ENCODE data around the gene SLC44A5. TPM values are rescaled to one million over a fixed set of nuclear protein-coding genes. Genes with fewer than 3 reads are reported as not detected.
"Not testable (repeated sequence)": the region's sequence is repeated elsewhere in the genome, so short reads cannot be mapped to it uniquely, and the experiment has no call there.

Gene SLC44A5
- total RNA-seq, 2 experiments from 2014 or later, result 0.15 to 0.23 TPM

GRCh38 chr1:75310067-75310466 lies 300.8 kb downstream of the SLC44A5 start:
- ChIA-PET POLR2A (no interaction called here), CTCF (no interaction called here)

- POLR2A ChIA-PET, result no interaction called here
- CTCF ChIA-PET, result no interaction called here
Measured at GRCh38 chr1:75308365-75308764, 302.5 kb downstream of the SLC44A5 start.

- POLR2A ChIA-PET, result no interaction called here
- CTCF ChIA-PET, result no interaction called here
Measured at GRCh38 chr1:75305061-75305460, 305.9 kb downstream of the SLC44A5 start.

- ChIA-PET POLR2A (no interaction called here), CTCF (no interaction called here)
Measured at GRCh38 chr1:75293270-75293669, 317.6 kb downstream of the SLC44A5 start.

- ChIA-PET POLR2A (no interaction called here), CTCF (no interaction called here)
Measured at GRCh38 chr1:75292013-75292412, 318.9 kb downstream of the SLC44A5 start.

GRCh38 chr1:75276385-75276784 lies 334.5 kb downstream of the SLC44A5 start:
- ChIA-PET POLR2A (no interaction called here), CTCF (no interaction called here)

GRCh38 chr1:75275631-75276030 lies 335.3 kb downstream of the SLC44A5 start:
- CTCF ChIA-PET, result no interaction called here
- POLR2A ChIA-PET, result no interaction called here

- ChIA-PET POLR2A (no interaction called here), CTCF (no interaction called here)
Measured at GRCh38 chr1:75274920-75275506, 335.9 kb downstream of the SLC44A5 start.

GRCh38 chr1:75273110-75273509 lies 337.8 kb downstream of the SLC44A5 start:
- ChIA-PET POLR2A (no interaction called here), CTCF (no interaction called here)

GRCh38 chr1:75265792-75266191 lies 345.1 kb downstream of the SLC44A5 start:
- ChIA-PET POLR2A (no interaction called here), CTCF (interaction anchor here (0.9 kb wide), 1 partner anchor 363 kb away, joined by 3 read pairs; no protein-coding TSS in a partner anchor)

GRCh38 chr1:75264112-75264511 lies 346.8 kb downstream of the SLC44A5 start:
- ChIA-PET CTCF (no interaction called here), POLR2A (no interaction called here)

GRCh38 chr1:75263616-75264015 lies 347.3 kb downstream of the SLC44A5 start:
- POLR2A ChIA-PET, CTCF ChIA-PET: not testable (repeated sequence)

- CTCF ChIA-PET, POLR2A ChIA-PET: not testable (repeated sequence)
Measured at GRCh38 chr1:75261946-75262345, 349.0 kb downstream of the SLC44A5 start.

GRCh38 chr1:75258351-75258750 lies 352.6 kb downstream of the SLC44A5 start:
- CTCF ChIA-PET, result no interaction called here
- POLR2A ChIA-PET, result no interaction called here

- POLR2A ChIA-PET, result no interaction called here
Measured at GRCh38 chr1:75257424-75257823, 353.5 kb downstream of the SLC44A5 start.

GRCh38 chr1:75250114-75250513 lies 360.8 kb downstream of the SLC44A5 start:
- CTCF ChIA-PET, result not testable (repeated sequence)

More at GRCh38 chr1:75257424-75257823, 353.5 kb downstream of the SLC44A5 start:
- CTCF ChIA-PET, result no interaction called here

GRCh38 chr1:75245239-75245638 lies 365.7 kb downstream of the SLC44A5 start:
- POLR2A ChIA-PET, result no interaction called here
- CTCF ChIA-PET, result no interaction called here

More at GRCh38 chr1:75250114-75250513, 360.8 kb downstream of the SLC44A5 start:
- POLR2A ChIA-PET, result not testable (repeated sequence)

- POLR2A ChIA-PET, result no interaction called here
- CTCF ChIA-PET, result no interaction called here
Measured at GRCh38 chr1:75243124-75243523, 367.8 kb downstream of the SLC44A5 start.

GRCh38 chr1:75237316-75237715 lies 373.6 kb downstream of the SLC44A5 start:
- POLR2A ChIA-PET, result no interaction called here
- CTCF ChIA-PET, result no interaction called here

- POLR2A ChIA-PET, result no interaction called here
- CTCF ChIA-PET, result no interaction called here
Measured at GRCh38 chr1:75234562-75234961, 376.4 kb downstream of the SLC44A5 start.

GRCh38 chr1:75233302-75233929 lies 377.5 kb downstream of the SLC44A5 start:
- POLR2A ChIA-PET, result no interaction called here
- CTCF ChIA-PET, result interaction anchor here (0.8 kb wide), 1 partner anchor 8 kb away, joined by 5 read pairs; no protein-coding TSS in a partner anchor

- CTCF ChIA-PET, result no interaction called here
- POLR2A ChIA-PET, result no interaction called here
Measured at GRCh38 chr1:75220072-75220471, 390.8 kb downstream of the SLC44A5 start.
